Transverse colon (tissue), 4 donors: ENCODE measurements around the gene GET4. TPM values are rescaled to one million over a fixed set of nuclear protein-coding genes. Genes with fewer than 3 reads are reported as not detected.
A peak's percentile ranks its signal among the peaks of the same experiment; 100 is the strongest.

Experiments used
- DNase-seq: peaks from one replicate; pipeline ENCODE4 v3.0.0-alpha.2; 2019
- H3K27ac ChIP-seq, 4 donors: fragments of 200-600 bp; sonication (generic); 2 replicates each; pipeline ENCODE4 v1.5.1; 2016 to 2018; ENCODE audit warnings: inconsistent platforms in 4 of 4
- H3K27me3 ChIP-seq: fragments of 200-600 bp; sonication (generic); 2 replicates; pipeline ENCODE4 v1.5.1; 2017; ENCODE audit warnings: inconsistent platforms
- H3K36me3 ChIP-seq, 4 donors: fragments of 200-600 bp; sonication (generic); 2 replicates each; pipeline ENCODE4 v1.5.1; 2017 to 2019; ENCODE audit warnings: inconsistent platforms in 4 of 4
- H3K4me1 ChIP-seq, 4 donors: fragments of 200-600 bp; sonication (generic); 2 replicates each; pipeline ENCODE4 v1.5.1; 2017 to 2020; ENCODE audit warnings: inconsistent platforms in 4 of 4
- H3K4me3 ChIP-seq, 4 donors: fragments of 200-600 bp; sonication (generic); 1 replicate in 1 of 4; 2 replicates in 3 of 4; pipeline versions ENCODE4 v1.5.1 to v1.6.1; 2017 to 2019; ENCODE audit warnings: inconsistent platforms in 4 of 4
- H3K9me3 ChIP-seq, 2 donors: fragments of 200-600 bp; sonication (generic); 2 replicates each; pipeline ENCODE4 v1.5.1; 2017 to 2019; ENCODE audit warnings: inconsistent platforms in 2 of 2
- CTCF ChIP-seq, 5 experiments: fragments of 200-600 bp in 3 of 5; fragments of 450-650 bp in 2 of 5; sonication (generic) in 3 of 5; IDR thresholded peaks; 1 replicate in 2 of 5; 2 replicates in 3 of 5; pipeline ENCODE4 v1.5.1; 2016 to 2017; ENCODE audit warnings: antibody characterized with exemption in 5 of 5, inconsistent platforms in 3 of 5, mild to moderate bottlenecking in 2 of 5, moderate library complexity in 1 of 5
- EP300 ChIP-seq: sonication (generic); formaldehyde crosslinking; IDR thresholded peaks from one replicate; pipeline ENCODE4 v1.6.1; 2017; ENCODE audit warnings: antibody characterized with exemption, low read depth
- POLR2A ChIP-seq: fragments of 450-650 bp; IDR thresholded peaks from one replicate; pipeline ENCODE4 v1.6.1; 2016; ENCODE audit warnings: antibody characterized with exemption, mild to moderate bottlenecking, moderate library complexity
- POLR2AphosphoS5 ChIP-seq, 3 donors: sonication (generic); formaldehyde crosslinking; IDR thresholded peaks; one replicate each; pipeline ENCODE4 v1.6.1; 2016; ENCODE audit warnings: antibody characterized with exemption in 3 of 3
- WGBS, 2 donors: methylation state at CpG; one replicate each; pipeline ENCODE4 v1.1.5; 2018; ENCODE audit warnings: low coverage in 1 of 2; 5-methylcytosine and 5-hydroxymethylcytosine counted together
- in situ Hi-C, 4 donors: fragments of 200-750 bp; cut with MboI; loops; one replicate each; pipeline versions ENCODE4 v1.15.0 to v1.15.1; 2017; ENCODE audit warnings: low sequenced_read_pairs in 3 of 4, low pct_ligation_motif_present in 1 of 4, low pct_unique_long_range_greater_than_20kb in 1 of 4
- intact Hi-C: fragments of 100-400 bp; cut with DNase I; formaldehyde crosslinking; loops from one replicate; pipeline ENCODE4 v1.15.1; 2023; ENCODE audit warnings: low total_unique reads
- total RNA-seq, 4 donors: library from RNA; depleted of rRNA; stranded (reverse); fragments of >200 nt; gene quantifications; one replicate each; pipeline ENCODE4 v1.1.0, GENCODE V29; 2016

The GET4 gene
- total RNA-seq, 4 donors from 2014 or later: 49.4 to 116 (median 85.2) TPM

- WGBS, 2 donors: 69% methylated on average over 4 of the region's 13 CpGs; no CpG with 5 or more reads in 1 of the 2 donors
- H3K4me1 ChIP-seq: peaks cover 30 to 68% (median 65%) of the 10 kb centered on the region in 4 donors
- in situ Hi-C loops: no loop called here
These were observed 42.7 kb downstream of the GET4 start for GRCh38 chr7:919114-919442.

GRCh38 chr7:919924-920341 is 43.6 kb downstream of the GET4 start:
- Histone ChIP-seq H3K9me3 (no peaks in the 10 kb centered on the region), H3K4me1 (peaks cover 30 to 67% (median 64%) of the 10 kb centered on the region in 4 donors), H3K36me3 (no peaks in the 10 kb centered on the region), H3K27me3 (no peaks in the 10 kb centered on the region), H3K4me3 (peak overlapping the region in 2 of 4 donors; percentile 22), H3K27ac (peak overlapping the region; percentile 86 to 96 (median 90))
- DNase-seq: peak; percentile 71
- intact Hi-C loops (no loop called here), in situ Hi-C loops (no loop called here)
- WGBS, 2 donors: 60 to 76% methylated on average over 5 to 26 of the region's 26 CpGs
- no peak for TF ChIP-seq CTCF (IDR thresholded peaks at IDR 0.05)
- no peak for TF ChIP-seq POLR2AphosphoS5 (IDR thresholded peaks at IDR 0.05)
- TF ChIP-seq POLR2A: no peak
- TF ChIP-seq EP300: no peak

More at GRCh38 chr7:919114-919442, 42.7 kb downstream of the GET4 start:
- Histone ChIP-seq H3K27me3 (no peaks in the 10 kb centered on the region), H3K9me3 (no peaks in the 10 kb centered on the region), H3K4me3 (no peak overlapping the region), H3K27ac (peak overlapping the region in 1 of 4 donors; percentile 29), H3K36me3 (no peaks in the 10 kb centered on the region)
- intact Hi-C loops: no loop called here
- TF ChIP-seq POLR2AphosphoS5 (IDR thresholded peaks at IDR 0.05) (no peak), CTCF (IDR thresholded peaks at IDR 0.05) (no peak), EP300 (no peak), POLR2A (no peak)
- peak; percentile 8 for DNase-seq

- H3K36me3 ChIP-seq: no peaks in the 10 kb centered on the region
- in situ Hi-C loops (no loop called here), intact Hi-C loops (no loop called here)
- H3K27ac ChIP-seq: peak overlapping the region; percentile 86 to 96 (median 90)
- no peaks in the 10 kb centered on the region for H3K9me3 ChIP-seq
- TF ChIP-seq EP300 (no peak), CTCF (IDR thresholded peaks at IDR 0.05) (no peak), POLR2AphosphoS5 (IDR thresholded peaks at IDR 0.05) (peak; percentile 31 to 65 (median 39)), POLR2A (no peak)
- WGBS, 2 donors: 52% methylated on average over 34 of the region's 40 CpGs; no CpG with 5 or more reads in 1 of the 2 donors
- no peaks in the 10 kb centered on the region for H3K27me3 ChIP-seq
- peaks cover 35 to 67% (median 65%) of the 10 kb centered on the region in 4 donors for H3K4me1 ChIP-seq
- DNase-seq: peak; percentile 72
- peak overlapping the region in 2 of 4 donors; percentile 22 for H3K4me3 ChIP-seq
These were observed 44.2 kb downstream of the GET4 start for GRCh38 chr7:920351-921070.

- in situ Hi-C loops (no loop called here), intact Hi-C loops (no loop called here)
- Histone ChIP-seq H3K36me3 (no peaks in the 10 kb centered on the region), H3K4me1 (peaks cover 39 to 67% (median 65%) of the 10 kb centered on the region in 4 donors), H3K27ac (peak overlapping the region; percentile 86 to 96 (median 90)), H3K9me3 (no peaks in the 10 kb centered on the region), H3K4me3 (no peak overlapping the region), H3K27me3 (no peaks in the 10 kb centered on the region)
- no peak for DNase-seq
- 62% methylated on average over 15 of the region's 15 CpGs; no CpG with 5 or more reads in 1 of the 2 donors for WGBS, 2 donors
- no peak for TF ChIP-seq POLR2A
- TF ChIP-seq CTCF (IDR thresholded peaks at IDR 0.05): no peak
- no peak for TF ChIP-seq EP300
- TF ChIP-seq POLR2AphosphoS5 (IDR thresholded peaks at IDR 0.05): no peak
These were observed 44.7 kb downstream of the GET4 start for GRCh38 chr7:921071-921461.
